IMR-90 (cell line): ENCODE data around the gene FRMD5. TPM values are rescaled to one million over a fixed set of nuclear protein-coding genes. Genes with fewer than 3 reads are reported as not detected.

Source experiments
- ATAC-seq: fragments of 200-7000 bp; cut with Tn5 transposase; 2 replicates; pipeline ENCODE4 v1.9.1; 2020; ENCODE audit warnings: low read depth, mild to moderate bottlenecking, moderate library complexity
- BruUV-seq: library from RNA; stranded (reverse); fragments of 400-500 nt; replicated peaks from 2 replicates; lab custom pipeline; 2021; lab: Mats Ljungman, UMichigan
- CTCF ChIA-PET: fragments of 300-600 bp; formaldehyde crosslinking; extraction: SDS; loops from one replicate; lab custom pipeline; 2021; ENCODE audit warnings: antibody characterized with exemption; lab: Yijun Ruan, JAX
- POLR2A ChIA-PET: fragments of 300-600 bp; sonication (Branson Sonifier 250); formaldehyde crosslinking; loops from one replicate; lab custom pipeline; 2022; ENCODE audit warnings: antibody characterized with exemption; ENCODE audit not compliant: unreplicated experiment; lab: Charles Lee
- DNase-seq: peaks from one replicate; pipeline ENCODE4 v3.0.0; 2013
- H2AFZ ChIP-seq: replicated peaks from 2 replicates; pipeline ENCODE3; 2013; ENCODE audit warnings: low read length, mild to moderate bottlenecking; ENCODE audit not compliant: poor library complexity
- H2AK5ac ChIP-seq: 2 replicates; pipeline ENCODE4 v1.6.1; 2013; ENCODE audit warnings: low read depth, low read length, inconsistent platforms
- H2AK9ac ChIP-seq: replicated peaks from 2 replicates; pipeline ENCODE3; 2013; ENCODE audit warnings: mild to moderate bottlenecking, low read depth, low read length, moderate library complexity; ENCODE audit not compliant: poor library complexity
- H2BK120ac ChIP-seq: 2 replicates; pipeline ENCODE4 v1.6.1; 2013; ENCODE audit warnings: low read depth, low read length, inconsistent platforms
- H2BK15ac ChIP-seq: 3 replicates; pipeline ENCODE4 v1.6.1; 2013; ENCODE audit warnings: low read depth, low read length, inconsistent platforms
- H2BK20ac ChIP-seq: 2 replicates; pipeline ENCODE4 v1.6.1; 2013; ENCODE audit warnings: low read depth, mild to moderate bottlenecking, inconsistent platforms, low read length, moderate library complexity
- H2BK5ac ChIP-seq: 2 replicates; pipeline ENCODE4 v1.6.1; 2013; ENCODE audit warnings: mild to moderate bottlenecking, low read depth, low read length, inconsistent platforms; ENCODE audit not compliant: poor library complexity, severe bottlenecking
- H3K14ac ChIP-seq: replicated peaks from 2 replicates; pipeline ENCODE4 v1.6.1; 2013; ENCODE audit warnings: low read depth, low read length, inconsistent platforms
- H3K18ac ChIP-seq: 2 replicates; pipeline ENCODE4 v1.6.1; 2013; ENCODE audit warnings: low read depth, low read length, control low read depth
- H3K23ac ChIP-seq: 2 replicates; pipeline ENCODE4 v1.6.1; 2013; ENCODE audit warnings: low read depth, low read length, inconsistent platforms
- H3K27ac ChIP-seq: 2 replicates; pipeline ENCODE4 v1.5.1; 2013; ENCODE audit warnings: mild to moderate bottlenecking, control low read depth, low read length; ENCODE audit not compliant: insufficient read depth
- H3K27me3 ChIP-seq: 2 replicates; pipeline ENCODE4 v1.6.1; 2013; ENCODE audit warnings: low read length; ENCODE audit not compliant: control insufficient read depth, insufficient read depth
- H3K36me3 ChIP-seq: 2 replicates; pipeline ENCODE4 v1.6.1; 2013; ENCODE audit warnings: low read length, mixed read lengths; ENCODE audit not compliant: control insufficient read depth, insufficient read depth
- H3K4ac ChIP-seq: 2 replicates; pipeline ENCODE4 v1.6.1; 2013; ENCODE audit warnings: low read depth, low read length, inconsistent platforms
- H3K4me1 ChIP-seq: 2 replicates; pipeline ENCODE4 v1.6.1; 2013; ENCODE audit warnings: low read length, mixed read lengths; ENCODE audit not compliant: control insufficient read depth, insufficient read depth
- H3K4me2 ChIP-seq: 2 replicates; pipeline ENCODE4 v1.6.1; 2013; ENCODE audit warnings: low read depth, mild to moderate bottlenecking, control low read depth, low read length, moderate library complexity
- H3K4me3 ChIP-seq: 2 replicates; pipeline ENCODE4 v1.5.1; 2013; ENCODE audit warnings: low read depth, mild to moderate bottlenecking, control low read depth, low read length, moderate library complexity; ENCODE audit not compliant: insufficient read depth
- H3K56ac ChIP-seq: 2 replicates; pipeline ENCODE4 v1.6.1; 2013; ENCODE audit warnings: low read length, inconsistent platforms; ENCODE audit not compliant: insufficient read depth; ENCODE audit errors: extremely low read depth
- H3K79me1 ChIP-seq, 2 experiments: 2 replicates each; pipeline ENCODE4 v1.6.1; 2013; ENCODE audit warnings: low read length in 2 of 2, inconsistent platforms in 1 of 2, low read depth in 1 of 2
- H3K9ac ChIP-seq: 2 replicates; pipeline ENCODE4 v1.6.1; 2013; ENCODE audit warnings: low read depth, low read length, control low read depth
- H3K9me1 ChIP-seq: 2 replicates; pipeline ENCODE4 v1.6.1; 2013; ENCODE audit warnings: low read length, inconsistent platforms; ENCODE audit not compliant: insufficient read depth
- H3K9me3 ChIP-seq: 2 replicates; pipeline ENCODE4 v1.6.1; 2013; ENCODE audit warnings: low read length; ENCODE audit not compliant: control insufficient read depth, insufficient read depth
- H4K20me1 ChIP-seq: 2 replicates; pipeline ENCODE4 v1.6.1; 2013; ENCODE audit warnings: low read length, inconsistent platforms; ENCODE audit not compliant: insufficient read depth
- H4K5ac ChIP-seq: 2 replicates; pipeline ENCODE4 v1.6.1; 2013; ENCODE audit warnings: mild to moderate bottlenecking, low read depth, low read length, control low read depth
- H4K8ac ChIP-seq, 2 experiments: 2 replicates each; pipeline ENCODE4 v1.6.1; 2013; ENCODE audit warnings: low read depth in 2 of 2, low read length in 2 of 2, control low read depth in 1 of 2, inconsistent platforms in 1 of 2
- H4K91ac ChIP-seq: 2 replicates; pipeline ENCODE4 v1.6.1; 2013; ENCODE audit warnings: low read depth, low read length, inconsistent platforms; ENCODE audit not compliant: insufficient read depth
- BHLHE40 ChIP-seq: fragments of 150-350 bp; IDR thresholded peaks from 2 replicates; pipeline ENCODE4 v1.6.1; 2016; ENCODE audit warnings: mild to moderate bottlenecking, low read depth, low read length
- CEBPB ChIP-seq: IDR thresholded peaks from 2 replicates; pipeline ENCODE4 v1.6.1; 2012; ENCODE audit warnings: low read depth, low read length, improper control_type of control experiment
- FOS ChIP-seq: fragments of 150-350 bp; IDR thresholded peaks from 2 replicates; pipeline ENCODE4 v1.6.1; 2016; ENCODE audit warnings: low read depth, low read length
- MAZ ChIP-seq: IDR thresholded peaks from 2 replicates; pipeline ENCODE4 v1.6.1; 2012; ENCODE audit warnings: low read depth, mild to moderate bottlenecking, low read length, improper control_type of control experiment, moderate library complexity, borderline replicate concordance
- NFE2L2 ChIP-seq: fragments of 150-350 bp; IDR thresholded peaks from 2 replicates; pipeline ENCODE4 v1.6.1; 2016; ENCODE audit warnings: low read depth, mild to moderate bottlenecking, low read length
- POLR2A ChIP-seq: IDR thresholded peaks from 2 replicates; pipeline ENCODE4 v1.6.1; 2012; ENCODE audit warnings: mild to moderate bottlenecking, low read depth, low read length
- RCOR1 ChIP-seq: IDR thresholded peaks from 2 replicates; pipeline ENCODE4 v1.6.1; 2012; ENCODE audit warnings: mild to moderate bottlenecking, low read length, improper control_type of control experiment; ENCODE audit not compliant: insufficient replicate concordance
- RFX5 ChIP-seq: IDR thresholded peaks from 2 replicates; pipeline ENCODE4 v1.8.0; 2012; ENCODE audit warnings: low read depth, mild to moderate bottlenecking, low read length, moderate library complexity
- WGBS, 2 experiments: methylation state at CpG; one replicate each; pipeline versions ENCODE4 v1.1.5 to v1.1.7; 2013; ENCODE audit warnings: missing lambda C conversion rate in 2 of 2; ENCODE audit not compliant: insufficient read length in 1 of 2; ENCODE audit errors: extremely low coverage in 2 of 2; 5-methylcytosine and 5-hydroxymethylcytosine counted together
- dilution Hi-C: fragments of 300-500 bp; cut with HindIII; formaldehyde crosslinking; loops from one replicate; pipeline ENCODE4 v1.14.3; 2018; ENCODE audit warnings: low sequenced_read_pairs; ENCODE audit not compliant: unreplicated experiment
- in situ Hi-C: fragments of 300-500 bp; cut with MboI; formaldehyde crosslinking; loops from 3 replicates; pipeline ENCODE4 v1.14.3; 2019; ENCODE audit warnings: low sequenced_read_pairs, inconsistent platforms, mixed read lengths
- intact Hi-C: fragments of 100-400 bp; cut with micrococcal nuclease; formaldehyde crosslinking; loops from 2 replicates; pipeline ENCODE4 v1.10.0; 2022
- polyA plus RNA-seq, 3 experiments: library from polyadenylated mRNA; depleted of rRNA; stranded (reverse); fragments of >200 nt; gene quantifications; 2 replicates each; pipeline ENCODE4 v1.2.3, GENCODE V29; 2012; ENCODE audit warnings: low replicate concordance in 1 of 3
- total RNA-seq: library from RNA; depleted of rRNA; stranded (reverse); fragments of >200 nt; gene quantifications from 2 replicates; pipeline ENCODE4 v1.2.3, GENCODE V29; 2012

FRMD5 gene
- total and polyA plus RNA-seq, 2 of the 4 experiments (the other 2 are of a cell fraction) = 4.1 to 5.4 TPM

DNA sequence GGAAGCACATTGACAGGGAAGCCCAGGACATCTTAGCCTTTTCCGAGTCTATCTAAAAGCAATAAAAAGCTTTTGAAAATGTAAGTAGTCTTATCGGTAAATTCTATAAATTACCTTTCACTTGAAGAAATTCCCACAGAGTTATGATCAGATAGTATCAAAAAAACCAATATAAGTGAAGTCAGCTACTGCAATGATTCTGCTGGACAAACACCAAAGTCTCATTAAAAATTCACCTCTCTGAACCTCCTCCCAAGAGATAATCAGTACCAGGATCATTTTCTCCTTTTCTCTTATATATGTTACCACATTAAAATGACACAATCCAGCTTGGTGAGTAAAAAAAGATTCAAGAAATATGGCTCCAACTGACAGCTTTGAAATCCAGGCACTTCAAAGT, 69.2 kb downstream of the FRMD5 start:
- Histone ChIP-seq H3K79me1 (peaks cover 2 to 4% of the 10 kb centered on the region in 2 experiments; a peak in 2 of 4 replicates), H4K20me1 (no peaks in the 10 kb centered on the region), H3K27me3 (no peaks in the 10 kb centered on the region), H2AK9ac (no peak overlapping the region), H3K27ac (no peak overlapping the region), H3K4ac (no peak overlapping the region), H3K9me1 (no peaks in the 10 kb centered on the region), H3K9me3 (no peaks in the 10 kb centered on the region), H3K36me3 (no peaks in the 10 kb centered on the region), H3K56ac (no peak overlapping the region), H4K8ac (no peak overlapping the region), H3K4me2 (no peak overlapping the region), H2BK5ac (no peak overlapping the region), H3K9ac (no peak overlapping the region), H3K14ac (no peak overlapping the region), H2BK15ac (no peak overlapping the region), H4K5ac (no peak overlapping the region), H2BK120ac (no peak overlapping the region), H2BK20ac (no peak overlapping the region), H3K23ac (no peak overlapping the region), H3K18ac (no peak overlapping the region), H4K91ac (no peak overlapping the region), H2AFZ (no peak overlapping the region), H3K4me3 (no peak overlapping the region), H3K4me1 (no peaks in the 10 kb centered on the region), H2AK5ac (no peak overlapping the region)
- DNase-seq (no peak), ATAC-seq (no peak)
- BruUV-seq = no TSS peak
- WGBS, 2 experiments = no CpG with 5 or more reads among the region's 2 CpGs
- in situ Hi-C loops = no loop called here
- CTCF ChIA-PET = interaction anchor here (0.6 to 1.1 kb wide), 3 partner anchors 11 to 29 kb away, joined by 3 to 4 read pairs (median 3); no protein-coding TSS in a partner anchor
- intact Hi-C loops = no loop called here
- dilution Hi-C loops = no loop called here
- POLR2A ChIA-PET = no interaction called here
- TF ChIP-seq MAZ = no peak
- no peak for TF ChIP-seq RCOR1
- no peak for TF ChIP-seq FOS
- TF ChIP-seq RFX5 = no peak
- TF ChIP-seq CEBPB = no peak
- TF ChIP-seq BHLHE40 = no peak
- no peak for TF ChIP-seq NFE2L2
- TF ChIP-seq POLR2A = no peak
